Activated naive CD8-positive, alpha-beta T cell treated with anti-CD3 and anti-CD28 coated beads for 36 hours (primary cell): ENCODE measurements around the gene RNF39. TPM values are rescaled to one million over a fixed set of nuclear protein-coding genes. Genes with fewer than 3 reads are reported as not detected.
"Not testable (repeated sequence)": the region's sequence is repeated elsewhere in the genome, so short reads cannot be mapped to it uniquely, and the experiment has no call there.

Source experiments
- DNase-seq: peaks from one replicate; pipeline ENCODE4 v3.0.0; 2021
- H3K27ac Mint-ChIP-seq: one replicate; pipeline ENCODE4 v1.8.0; 2022; ENCODE audit warnings: mild to moderate bottlenecking, moderate library complexity, mixed read lengths
- H3K27me3 Mint-ChIP-seq: one replicate; pipeline ENCODE4 v1.8.0; 2022; ENCODE audit warnings: mild to moderate bottlenecking, mixed read lengths
- H3K36me3 Mint-ChIP-seq: one replicate; pipeline ENCODE4 v1.8.0; 2021; ENCODE audit warnings: mild to moderate bottlenecking, mixed read lengths
- H3K4me1 Mint-ChIP-seq: one replicate; pipeline ENCODE4 v1.8.0; 2021; ENCODE audit warnings: mixed read lengths
- H3K4me3 Mint-ChIP-seq: one replicate; pipeline ENCODE4 v1.8.0; 2022; ENCODE audit warnings: mild to moderate bottlenecking, moderate library complexity, mixed read lengths
- H3K9me3 Mint-ChIP-seq: one replicate; pipeline ENCODE4 v1.8.0; 2022; ENCODE audit warnings: mixed read lengths
- total RNA-seq, 2 experiments: library from RNA; stranded (reverse); gene quantifications; one replicate each; pipeline ENCODE4 v1.2.3, GENCODE V29; 2021

Gene RNF39
- total RNA-seq, result not detected

- Mint-ChIP-seq H3K36me3 (peaks cover 18% of the 10 kb centered on the region), H3K27me3 (peaks cover 74% of the 10 kb centered on the region), H3K9me3 (no peaks in the 10 kb centered on the region), H3K4me3 (peak within 1 kb of the TSS; percentile 65), H3K4me1 (peaks cover 22% of the 10 kb centered on the region), H3K27ac (no peak within 1 kb of the TSS)
- DNase-seq, result no peak
Observed at GRCh38 chr6:30075094-30075789, at the start of gene RNF39. Gene RNF39 (minus strand): TSS chr6:30075769. CDS start chr6:30075585, 184 bp downstream.

GRCh38 chr6:30122515-30122914 lies 46.9 kb upstream of the RNF39 start:
- Mint-ChIP-seq H3K4me3 (no peak overlapping the region), H3K27ac (no peak overlapping the region), H3K9me3 (no peaks in the 10 kb centered on the region), H3K4me1 (no peaks in the 10 kb centered on the region), H3K27me3 (peaks cover 47% of the 10 kb centered on the region), H3K36me3 (no peaks in the 10 kb centered on the region)
- DNase-seq, result no peak

GRCh38 chr6:30121446-30122366 lies 46.1 kb upstream of the RNF39 start:
- Mint-ChIP-seq H3K4me3 (no peak overlapping the region), H3K9me3 (no peaks in the 10 kb centered on the region), H3K36me3 (no peaks in the 10 kb centered on the region), H3K4me1 (no peaks in the 10 kb centered on the region), H3K27ac (no peak overlapping the region), H3K27me3 (peaks cover 42% of the 10 kb centered on the region)
- no peak for DNase-seq

- H3K4me1 Mint-ChIP-seq, H3K4me3 Mint-ChIP-seq, H3K27ac Mint-ChIP-seq, H3K36me3 Mint-ChIP-seq, DNase-seq, H3K9me3 Mint-ChIP-seq: not testable (repeated sequence)
- peaks cover 48% of the 10 kb centered on the region for H3K27me3 Mint-ChIP-seq
Observed at GRCh38 chr6:30118691-30119090, 43.1 kb upstream of the RNF39 start.

GRCh38 chr6:30116724-30117123 lies 41.2 kb upstream of the RNF39 start:
- peaks cover 10% of the 10 kb centered on the region for H3K4me1 Mint-ChIP-seq
- no peaks in the 10 kb centered on the region for H3K9me3 Mint-ChIP-seq
- DNase-seq, result no peak
- H3K4me3 Mint-ChIP-seq, result no peak overlapping the region
- peaks cover 57% of the 10 kb centered on the region for H3K27me3 Mint-ChIP-seq
- no peaks in the 10 kb centered on the region for H3K36me3 Mint-ChIP-seq
- H3K27ac Mint-ChIP-seq, result no peak overlapping the region

GRCh38 chr6:30113841-30114240 lies 38.3 kb upstream of the RNF39 start:
- no peaks in the 10 kb centered on the region for H3K36me3 Mint-ChIP-seq
- no peak overlapping the region for H3K27ac Mint-ChIP-seq
- H3K4me1 Mint-ChIP-seq, result peaks cover 10% of the 10 kb centered on the region
- H3K4me3 Mint-ChIP-seq, result no peak overlapping the region
- H3K27me3 Mint-ChIP-seq, result peaks cover 71% of the 10 kb centered on the region
- no peak for DNase-seq
- H3K9me3 Mint-ChIP-seq, result no peaks in the 10 kb centered on the region

GRCh38 chr6:30113003-30113759 lies 37.6 kb upstream of the RNF39 start, which contains the start of gene TRIM31:
Gene TRIM31 (minus strand): TSS chr6:30113090. CDS start chr6:30112805, 285 bp downstream.
- H3K9me3 Mint-ChIP-seq, result no peaks in the 10 kb centered on the region
- peaks cover 72% of the 10 kb centered on the region for H3K27me3 Mint-ChIP-seq
- peaks cover 10% of the 10 kb centered on the region for H3K4me1 Mint-ChIP-seq
- H3K4me3 Mint-ChIP-seq, result no peak within 1 kb of the TSS
- no peak within 1 kb of the TSS for H3K27ac Mint-ChIP-seq
- no peaks in the 10 kb centered on the region for H3K36me3 Mint-ChIP-seq
- no peak for DNase-seq

GRCh38 chr6:30112402-30112994 lies 36.9 kb upstream of the RNF39 start:
- Mint-ChIP-seq H3K9me3 (no peaks in the 10 kb centered on the region), H3K4me1 (peaks cover 10% of the 10 kb centered on the region), H3K27me3 (peaks cover 74% of the 10 kb centered on the region), H3K36me3 (no peaks in the 10 kb centered on the region), H3K27ac (no peak overlapping the region), H3K4me3 (no peak overlapping the region)
- DNase-seq, result no peak

- Mint-ChIP-seq H3K9me3 (no peaks in the 10 kb centered on the region), H3K36me3 (no peaks in the 10 kb centered on the region), H3K27ac (no peak overlapping the region), H3K27me3 (peaks cover 79% of the 10 kb centered on the region), H3K4me3 (no peak overlapping the region), H3K4me1 (peaks cover 10% of the 10 kb centered on the region)
- DNase-seq, result no peak
Observed at GRCh38 chr6:30111266-30111856, 35.8 kb upstream of the RNF39 start.

GRCh38 chr6:30104661-30105060 lies 29.1 kb upstream of the RNF39 start:
- no peaks in the 10 kb centered on the region for H3K9me3 Mint-ChIP-seq
- no peak for DNase-seq
- H3K4me3 Mint-ChIP-seq, result no peak overlapping the region
- peaks cover 70% of the 10 kb centered on the region for H3K27me3 Mint-ChIP-seq
- H3K4me1 Mint-ChIP-seq, result peaks cover 31% of the 10 kb centered on the region
- no peaks in the 10 kb centered on the region for H3K36me3 Mint-ChIP-seq
- no peak overlapping the region for H3K27ac Mint-ChIP-seq

GRCh38 chr6:30103872-30104179 lies 28.3 kb upstream of the RNF39 start:
- no peak for DNase-seq
- Mint-ChIP-seq H3K4me3 (peak overlapping the region; percentile 80), H3K9me3 (no peaks in the 10 kb centered on the region), H3K36me3 (no peaks in the 10 kb centered on the region), H3K27ac (no peak overlapping the region), H3K4me1 (peaks cover 32% of the 10 kb centered on the region), H3K27me3 (peaks cover 74% of the 10 kb centered on the region)

GRCh38 chr6:30102970-30103871 lies 27.7 kb upstream of the RNF39 start:
- Mint-ChIP-seq H3K27ac (peak overlapping the region; percentile 50), H3K36me3 (no peaks in the 10 kb centered on the region), H3K4me1 (peaks cover 36% of the 10 kb centered on the region), H3K9me3 (no peaks in the 10 kb centered on the region), H3K4me3 (peak overlapping the region; percentile 80), H3K27me3 (peaks cover 74% of the 10 kb centered on the region)
- peak; percentile 77 for DNase-seq

- DNase-seq, result no peak
- Mint-ChIP-seq H3K9me3 (no peaks in the 10 kb centered on the region), H3K4me1 (peaks cover 42% of the 10 kb centered on the region), H3K4me3 (peak overlapping the region; percentile 80), H3K27ac (no peak overlapping the region), H3K36me3 (no peaks in the 10 kb centered on the region), H3K27me3 (peaks cover 72% of the 10 kb centered on the region)
Observed at GRCh38 chr6:30102414-30102969, 26.9 kb upstream of the RNF39 start.
